ENCODE data around the gene PRDM15. TPM values are rescaled to one million over a fixed set of nuclear protein-coding genes. Genes with fewer than 3 reads are reported as not detected.

Gene PRDM15
- total RNA-seq, 4 donors from 2014 or later, result 4.7 to 9.2 (median 5.4) TPM

GRCh38 chr21:41907496-41908258 lies 28.5 kb upstream of the PRDM15 start:
- DNase-seq, result no peak
- 87 to 96% methylated on average over 18 to 28 of the region's 36 CpGs for WGBS, 2 donors
- H3K9me3 ChIP-seq, result no peaks in the 10 kb centered on the region
- intact Hi-C loops (cut with DNase I), result no loop called here
- TF ChIP-seq POLR2A (IDR thresholded peaks at IDR 0.05), result no peak
- TF ChIP-seq CTCF (IDR thresholded peaks at IDR 0.05), result no peak
- no peaks in the 10 kb centered on the region for H3K4me1 ChIP-seq
- H3K4me3 ChIP-seq, result no peak overlapping the region
- peaks cover 4 to 100% (median 19%) of the 10 kb centered on the region in 3 donors for H3K36me3 ChIP-seq
- no peaks in the 10 kb centered on the region for H3K27me3 ChIP-seq
- H3K27ac ChIP-seq, result no peak overlapping the region

- Histone ChIP-seq H3K27me3 (no peaks in the 10 kb centered on the region), H3K4me1 (no peaks in the 10 kb centered on the region), H3K4me3 (no peak overlapping the region), H3K36me3 (peaks cover 4 to 100% (median 19%) of the 10 kb centered on the region in 3 donors), H3K9me3 (no peaks in the 10 kb centered on the region), H3K27ac (no peak overlapping the region)
- no peak for DNase-seq
- TF ChIP-seq CTCF (IDR thresholded peaks at IDR 0.05) (no peak), POLR2A (IDR thresholded peaks at IDR 0.05) (no peak)
- intact Hi-C loops (cut with DNase I), result no loop called here
- WGBS, 2 donors, result 87 to 93% methylated on average over 8 to 13 of the region's 14 CpGs
Measured at GRCh38 chr21:41906770-41907169, 27.6 kb upstream of the PRDM15 start.

DNA sequence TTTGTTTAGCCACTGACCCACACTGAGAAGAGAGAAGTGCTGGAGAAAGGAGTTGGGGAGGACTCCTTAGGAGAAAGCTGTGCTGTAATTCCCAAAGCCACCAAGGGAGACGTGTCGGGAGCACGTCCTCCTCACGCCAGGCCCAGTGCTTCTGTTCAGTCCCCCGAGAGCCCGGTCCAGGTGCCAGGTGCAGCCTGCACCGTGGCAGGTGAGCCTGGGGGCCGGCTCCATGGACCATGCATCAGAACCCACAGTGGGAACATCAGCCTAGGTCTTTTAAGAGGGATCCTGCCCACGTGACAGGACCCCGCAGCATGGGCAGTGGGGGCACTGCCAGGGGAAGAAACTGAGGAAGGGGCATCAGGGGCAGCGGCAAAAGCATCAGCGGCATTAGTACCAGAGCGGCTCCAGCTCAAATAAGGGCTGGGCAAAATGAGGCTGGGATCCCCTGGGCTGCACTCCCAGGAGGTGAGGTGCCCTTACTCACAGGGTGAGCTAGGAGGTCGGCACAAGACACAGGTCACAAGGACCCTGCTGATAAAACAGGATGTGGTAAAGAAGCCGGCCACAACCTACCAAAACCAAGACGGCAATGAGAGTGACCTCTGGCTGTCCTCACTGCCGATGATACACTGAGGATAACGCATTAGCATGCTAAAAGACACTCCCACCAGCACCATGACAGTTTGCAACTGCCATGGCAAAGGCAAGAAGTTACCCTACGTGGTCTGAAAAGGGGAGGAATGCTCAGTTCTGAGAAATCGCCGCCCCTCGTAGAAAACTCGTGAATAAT lies 24.6 kb upstream of the PRDM15 start:
- WGBS, 2 donors, result 79 to 87% methylated on average over 14 to 21 of the region's 23 CpGs
- Histone ChIP-seq H3K9me3 (no peaks in the 10 kb centered on the region), H3K4me3 (no peak overlapping the region), H3K27me3 (no peaks in the 10 kb centered on the region), H3K4me1 (no peaks in the 10 kb centered on the region), H3K36me3 (peaks cover 4 to 100% (median 19%) of the 10 kb centered on the region in 3 donors), H3K27ac (no peak overlapping the region)
- no peak for TF ChIP-seq CTCF (IDR thresholded peaks at IDR 0.05)
- intact Hi-C loops (cut with DNase I), result no loop called here
- no peak for DNase-seq

DNA sequence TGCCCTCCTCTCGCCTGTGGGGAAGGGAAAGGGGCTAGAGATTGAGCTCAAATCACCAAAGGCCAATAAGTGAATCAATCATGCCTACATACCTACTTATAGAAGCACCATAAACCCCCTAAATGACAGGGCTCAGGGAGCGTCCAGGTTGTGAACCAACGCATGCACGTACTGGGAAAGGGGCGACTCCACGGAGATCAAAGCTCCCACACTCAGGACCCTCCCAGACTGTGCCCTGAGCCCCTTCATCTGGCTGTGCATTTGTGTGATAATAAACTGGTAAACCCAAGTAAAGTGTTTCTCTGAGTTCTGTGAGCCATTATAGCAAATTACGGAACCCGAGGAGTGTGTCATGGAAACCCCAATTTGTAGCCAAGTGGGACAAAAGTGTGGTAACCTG lies 23.8 kb upstream of the PRDM15 start:
- no peaks in the 10 kb centered on the region for H3K27me3 ChIP-seq
- no peaks in the 10 kb centered on the region for H3K9me3 ChIP-seq
- no peak overlapping the region for H3K27ac ChIP-seq
- no peak overlapping the region for H3K4me3 ChIP-seq
- no peaks in the 10 kb centered on the region for H3K4me1 ChIP-seq
- H3K36me3 ChIP-seq, result peaks cover 4 to 100% (median 24%) of the 10 kb centered on the region in 3 donors
- no peak for DNase-seq
- TF ChIP-seq CTCF (IDR thresholded peaks at IDR 0.05), result no peak
- TF ChIP-seq POLR2A (IDR thresholded peaks at IDR 0.05), result no peak
- intact Hi-C loops (cut with DNase I), result no loop called here
- 90 to 97% methylated on average over 6 to 8 of the region's 8 CpGs for WGBS, 2 donors

- Histone ChIP-seq H3K4me1 (no peaks in the 10 kb centered on the region), H3K9me3 (no peaks in the 10 kb centered on the region), H3K27me3 (no peaks in the 10 kb centered on the region), H3K4me3 (no peak overlapping the region), H3K27ac (no peak overlapping the region), H3K36me3 (peaks cover 4 to 99% (median 15%) of the 10 kb centered on the region in 3 donors)
- intact Hi-C loops (cut with DNase I), result no loop called here
- 91 to 95% methylated on average over 3 of the region's 3 CpGs for WGBS, 2 donors
- no peak for TF ChIP-seq POLR2A (IDR thresholded peaks at IDR 0.05)
- TF ChIP-seq CTCF (IDR thresholded peaks at IDR 0.05), result no peak
- DNase-seq, result no peak
Measured at GRCh38 chr21:41901782-41902181, 22.6 kb upstream of the PRDM15 start.

Measured in esophagus squamous epithelium (tissue), 5 donors.